HG02840 (cell line): ENCODE data around the gene KRT26.
A peak's percentile ranks its signal among the peaks of the same experiment; 100 is the strongest.
"Not testable (repeated sequence)": the region's sequence is repeated elsewhere in the genome, so short reads cannot be mapped to it uniquely, and the experiment has no call there.

Experiments
- ATAC-seq: cut with Tn5 transposase; IDR thresholded peaks from one replicate; pipeline ENCODE4 v1.9.1; 2021; ENCODE audit warnings: mild to moderate bottlenecking, moderate library complexity, moderate number of reproducible peaks; ENCODE audit not compliant: unreplicated experiment, low FRiP score

The KRT26 gene, protein sequence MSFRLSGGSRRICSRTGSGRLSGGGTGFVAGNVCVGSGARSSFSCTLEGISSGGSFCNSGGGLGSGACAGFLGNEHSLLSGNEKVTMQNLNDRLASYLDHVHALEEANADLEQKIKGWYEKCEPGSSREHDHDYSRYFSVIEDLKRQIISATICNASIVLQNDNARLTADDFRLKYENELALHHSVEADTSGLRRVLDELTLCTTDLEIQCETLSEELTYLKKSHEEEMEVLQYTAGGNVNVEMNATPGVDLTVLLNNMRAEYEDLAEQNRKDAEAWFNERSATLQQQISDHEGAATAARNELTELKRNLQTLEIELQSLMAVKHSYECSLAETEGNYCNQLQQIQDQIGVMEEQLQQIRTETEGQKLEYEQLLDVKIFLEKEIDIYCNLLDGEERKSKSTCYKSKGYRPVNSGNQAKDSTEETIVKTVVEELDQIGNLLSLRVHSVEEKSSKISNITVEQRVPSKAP

DNA sequence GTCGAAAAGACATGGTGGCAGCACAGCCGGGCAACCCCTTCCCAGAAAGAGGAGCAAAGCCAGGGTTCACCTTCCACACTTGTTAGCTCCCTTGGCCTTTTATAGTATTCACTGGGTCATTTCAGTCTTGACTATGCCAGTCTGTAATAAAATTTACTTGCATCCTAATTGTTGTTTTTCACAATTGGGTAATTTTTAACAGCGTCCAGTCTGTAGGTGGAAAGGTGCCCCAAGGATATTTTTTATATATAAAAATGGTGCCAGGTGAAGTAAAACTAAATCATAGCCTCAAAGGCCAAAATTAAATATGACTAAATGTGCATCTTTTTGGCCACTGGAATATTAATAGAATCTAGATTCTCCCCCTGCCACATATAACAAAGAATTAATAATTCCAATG is at the start of gene KRT26:
TSS of gene KRT26 (minus strand) at position 101 of the 400 bp plus-strand sequence. CDS start at position 13, 88 bp downstream.
- no peak for ATAC-seq

DNA sequence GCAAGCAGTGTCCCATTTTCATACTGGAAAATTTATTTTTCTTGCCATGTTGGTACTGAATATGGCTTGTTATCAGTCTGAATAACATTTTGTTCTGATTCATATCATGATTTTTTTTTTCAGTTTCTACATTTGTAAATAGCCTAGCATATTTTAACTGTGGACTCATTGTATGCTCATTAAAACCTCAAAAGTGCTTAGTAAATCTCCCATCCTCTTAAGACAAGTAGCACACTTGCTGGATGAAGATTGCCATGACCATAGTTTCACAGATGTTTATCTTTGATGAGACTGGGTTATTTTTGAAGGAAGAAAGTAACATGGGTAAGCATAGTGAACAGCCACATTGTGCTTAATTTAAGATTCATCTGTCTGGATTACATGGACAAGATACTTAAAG is 49.5 kb upstream of the KRT26 start:
- ATAC-seq, result no peak

DNA sequence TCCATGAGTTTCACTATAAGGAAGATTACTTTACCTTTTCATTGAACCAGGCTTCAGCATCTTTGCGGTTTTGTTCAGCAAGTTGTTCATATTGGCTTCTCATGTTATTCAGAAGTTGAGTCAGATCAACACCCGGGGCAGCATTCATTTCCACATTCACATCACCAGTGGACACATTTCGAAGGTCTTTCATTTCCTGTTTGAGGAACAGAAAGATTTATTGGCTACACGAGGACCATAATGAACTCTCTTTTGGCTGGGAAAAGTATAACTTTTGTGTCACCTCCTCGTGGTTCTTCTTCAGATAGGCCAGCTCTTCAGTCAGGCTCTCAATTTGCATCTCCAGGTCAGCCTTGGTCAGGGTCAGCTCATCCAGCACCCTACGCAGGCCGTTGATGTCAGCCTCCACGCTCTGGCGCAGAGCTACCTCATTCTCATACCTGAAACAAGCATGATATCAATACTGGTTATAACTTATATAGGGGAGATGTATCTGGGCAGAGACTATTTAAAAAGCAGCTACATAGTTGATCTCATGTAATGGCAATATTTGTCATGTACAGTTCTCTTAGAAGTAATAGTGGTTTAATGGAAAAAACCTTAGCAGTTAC is 48.3 kb upstream of the KRT26 start:
- ATAC-seq, result no peak

DNA sequence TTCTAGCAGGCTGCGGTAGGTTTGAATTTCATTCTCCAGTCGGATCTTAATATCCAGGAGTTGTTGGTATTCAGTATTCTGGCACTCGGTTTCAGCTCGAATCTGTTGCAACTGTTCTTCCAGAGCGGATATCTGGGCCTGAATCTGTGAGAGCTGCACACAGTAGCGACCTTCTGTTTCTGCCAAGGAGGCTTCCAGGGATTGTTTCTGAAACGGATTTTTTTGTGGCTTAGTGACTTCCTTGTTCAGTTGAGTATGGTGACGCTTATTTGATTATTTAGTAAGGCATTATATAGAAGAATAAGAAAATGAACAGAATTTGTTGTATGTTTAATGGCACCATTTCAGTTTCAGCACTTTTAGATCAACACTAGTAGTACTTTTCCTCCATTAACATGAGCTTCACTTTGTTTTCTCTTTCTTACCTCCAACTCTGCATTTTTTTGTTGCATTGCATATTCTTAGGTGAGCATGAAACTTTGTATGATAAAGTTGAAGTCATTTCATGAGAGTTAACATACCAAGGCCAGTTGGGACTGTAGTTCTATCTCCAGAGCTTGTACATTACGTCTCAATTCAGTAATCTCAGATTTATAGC is 47.6 kb upstream of the KRT26 start:
- no peak for ATAC-seq

DNA sequence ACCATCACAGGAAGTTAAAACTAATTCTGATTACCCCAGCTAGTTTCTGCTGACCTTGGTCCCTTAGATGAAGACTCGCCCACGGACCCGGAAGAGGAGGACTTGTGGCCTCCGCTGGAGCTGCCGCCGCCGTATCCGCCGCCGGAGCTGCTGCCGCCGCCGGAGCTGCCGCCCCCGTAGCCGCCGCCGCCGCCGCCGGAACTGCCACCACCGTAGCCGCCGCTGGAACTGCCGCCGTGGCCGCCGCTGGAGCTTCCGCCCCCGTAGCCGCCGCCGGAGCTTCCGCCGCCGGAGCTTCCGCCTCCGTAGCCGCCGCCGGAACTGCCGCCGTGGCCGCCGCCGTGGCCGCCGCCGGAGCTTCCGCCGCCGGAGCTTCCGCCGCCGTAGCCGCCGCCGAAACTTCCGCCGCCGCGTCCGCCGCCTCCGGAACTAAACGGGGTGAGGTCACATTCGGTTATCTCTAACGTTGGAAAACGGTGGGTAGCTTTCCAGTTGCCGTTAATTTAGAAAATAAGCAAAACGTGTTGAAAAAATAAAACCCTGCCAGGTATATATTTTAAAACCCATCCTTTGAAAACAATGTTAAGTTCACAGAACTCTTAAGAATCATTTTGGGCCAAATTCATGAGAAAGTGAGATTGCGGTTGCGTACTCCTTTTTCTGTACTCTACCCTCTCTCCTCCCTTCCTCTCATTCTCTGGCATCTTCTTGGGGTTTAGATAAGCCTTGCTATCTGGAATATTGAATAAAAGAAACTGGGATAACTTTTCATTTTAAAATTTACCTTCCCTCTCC is 46.9 kb upstream of the KRT26 start:
- ATAC-seq, result peak; percentile 80

DNA sequence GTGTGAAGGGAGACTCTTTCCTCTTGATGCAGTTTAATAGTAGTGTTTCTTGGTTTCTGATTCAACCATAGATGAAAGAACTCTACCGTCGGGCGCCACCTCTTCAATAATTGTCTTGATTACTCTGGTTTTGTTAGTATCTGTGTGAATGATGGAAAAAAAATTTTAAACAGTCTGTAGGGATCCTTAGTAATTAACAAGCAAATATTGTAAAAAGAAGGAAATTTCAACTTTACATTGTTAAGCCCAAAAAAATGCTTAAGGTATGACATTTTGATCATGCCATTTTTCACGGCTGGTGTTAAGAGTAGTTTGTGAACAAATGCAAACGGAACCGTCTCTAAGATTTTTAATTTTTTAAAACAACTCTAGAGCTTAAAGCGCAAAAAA is 46.3 kb upstream of the KRT26 start:
- no peak for ATAC-seq

DNA sequence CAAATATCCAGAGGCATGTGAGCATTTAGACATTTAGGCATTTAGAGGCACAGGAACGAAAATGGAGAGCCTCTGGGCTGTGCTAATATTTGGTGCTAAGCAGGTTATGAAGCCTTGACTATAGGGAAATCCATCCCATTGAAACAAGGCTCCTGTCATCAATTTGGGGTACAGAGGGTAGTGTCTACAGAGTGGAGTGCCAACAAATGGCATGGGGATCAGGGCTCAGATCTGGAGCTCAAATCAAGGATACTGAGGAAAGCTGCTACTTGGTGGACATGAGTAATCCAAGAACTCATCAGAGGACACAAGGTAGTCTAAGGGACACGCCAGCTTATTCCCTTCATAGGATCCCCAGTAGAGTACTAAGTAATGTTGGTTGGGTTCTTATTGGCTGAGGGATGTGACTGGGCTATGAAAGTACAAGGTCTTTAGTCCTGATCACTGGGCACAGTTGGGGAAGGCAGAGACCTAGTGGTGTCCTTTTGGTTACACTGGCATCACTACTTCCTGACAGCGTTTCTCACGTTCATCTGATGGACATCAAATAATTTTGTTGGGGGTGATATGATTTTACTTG is 45.2 kb upstream of the KRT26 start:
- no peak for ATAC-seq

DNA sequence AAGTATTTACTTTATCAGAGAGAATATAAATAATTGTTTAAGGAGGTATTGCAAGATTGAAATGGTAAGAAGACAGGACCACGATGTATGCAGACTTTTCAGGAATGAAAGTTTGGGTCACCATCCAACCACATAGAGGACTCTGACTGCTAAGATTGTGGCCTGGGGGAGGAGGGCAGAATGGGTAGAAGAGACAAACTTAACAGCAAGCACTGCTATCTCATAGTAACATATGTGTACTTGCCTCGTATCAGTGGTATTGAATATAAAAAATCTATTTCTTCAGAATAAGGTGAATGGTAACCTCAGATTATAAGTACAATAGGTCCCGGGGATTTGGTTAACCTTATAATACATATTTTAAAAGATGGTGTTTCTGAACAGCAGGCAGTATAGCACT is 44.6 kb upstream of the KRT26 start:
- ATAC-seq, result no peak

DNA sequence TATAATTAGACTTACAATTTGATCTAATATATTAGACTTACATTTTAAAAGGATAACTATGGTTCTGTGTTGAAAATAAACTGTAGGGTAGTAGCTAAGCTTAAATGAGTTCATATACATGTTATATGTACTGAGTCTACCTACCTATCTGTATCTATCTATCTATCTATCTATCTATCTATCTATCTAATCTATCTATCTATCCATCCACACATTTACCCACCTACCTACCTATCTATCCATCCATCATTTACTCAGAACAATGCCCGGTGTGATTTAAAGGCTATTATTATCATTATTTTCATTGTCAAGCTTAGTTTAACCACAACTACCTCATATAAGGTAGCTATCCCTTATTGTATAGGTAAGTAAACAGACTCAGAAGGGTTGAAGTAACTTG is 43.4 kb upstream of the KRT26 start:
- no peak for ATAC-seq

DNA sequence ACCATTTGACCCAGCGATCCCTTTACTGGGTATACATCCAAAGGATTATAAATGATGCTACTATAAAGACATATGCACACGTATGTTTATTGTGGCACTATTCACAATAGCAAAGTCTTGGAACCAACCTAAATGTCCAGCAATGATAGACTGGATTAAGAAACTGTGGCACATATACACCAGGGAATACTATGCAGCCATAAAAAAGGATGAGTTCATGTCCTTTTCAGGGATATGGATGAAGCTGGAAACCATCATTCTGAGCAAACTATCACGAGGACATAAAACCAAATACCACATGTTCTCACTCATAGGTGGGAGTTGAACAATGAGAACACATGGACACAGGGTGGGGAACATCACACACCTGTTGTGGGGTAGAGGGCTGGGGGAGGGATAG is 42.7 kb upstream of the KRT26 start:
- ATAC-seq, result not testable (repeated sequence)

DNA sequence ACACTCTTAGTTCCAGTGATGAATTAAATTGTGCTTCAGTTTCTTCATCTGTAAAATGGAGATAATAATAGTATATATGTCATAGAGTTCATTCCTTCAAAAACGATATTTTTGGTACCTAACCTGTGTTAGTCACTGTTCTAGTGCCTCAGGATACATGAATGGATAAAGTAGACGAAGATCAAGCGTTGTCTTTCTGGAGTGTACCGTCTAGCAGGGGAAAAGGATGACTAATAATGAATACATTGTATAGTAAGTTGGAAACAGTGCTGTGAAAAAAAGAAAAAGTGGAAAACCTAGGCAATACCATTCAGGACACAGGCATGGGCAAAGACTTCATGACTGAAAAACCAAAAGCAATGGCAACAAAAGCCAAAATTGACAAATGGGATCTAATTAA is 41.8 kb upstream of the KRT26 start:
- ATAC-seq, result no peak

DNA sequence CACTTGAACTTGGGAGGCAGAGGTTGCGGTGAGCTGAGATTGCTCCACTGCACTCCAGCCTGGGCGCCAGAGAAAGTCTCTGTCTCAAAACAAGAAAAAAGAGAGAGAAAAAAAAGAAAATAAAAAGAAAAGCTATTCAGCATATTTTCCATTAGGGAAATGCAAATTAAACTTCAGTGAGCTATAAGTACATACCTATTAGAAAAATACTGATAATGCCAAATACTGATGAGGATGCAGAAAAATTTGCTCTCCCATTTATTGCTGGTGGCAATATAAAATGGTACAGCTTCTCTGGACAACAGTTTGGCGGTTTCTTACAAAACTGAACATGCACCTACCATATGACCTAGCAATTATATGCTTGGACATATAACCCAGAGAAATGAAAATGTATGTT is 40.6 kb upstream of the KRT26 start:
- ATAC-seq, result no peak

DNA sequence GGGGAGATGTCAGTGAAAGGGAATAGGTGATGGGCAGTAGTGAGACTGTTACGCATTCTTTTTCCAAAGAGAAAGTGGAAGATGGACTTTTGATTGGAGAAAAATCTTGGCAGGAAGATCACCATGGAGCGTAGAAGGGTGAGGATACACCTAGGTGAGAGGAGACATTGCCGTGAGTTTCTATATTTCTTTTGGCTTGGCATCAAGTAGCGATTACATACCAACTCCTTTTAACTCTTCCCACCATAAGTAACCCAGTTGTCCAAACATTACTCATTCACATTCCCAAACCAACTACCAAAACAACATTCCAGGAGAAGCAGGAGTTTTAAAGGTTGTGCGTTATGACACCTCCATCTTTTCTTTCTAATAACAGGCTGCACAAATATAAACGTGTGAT is 38.5 kb upstream of the KRT26 start:
- no peak for ATAC-seq

DNA sequence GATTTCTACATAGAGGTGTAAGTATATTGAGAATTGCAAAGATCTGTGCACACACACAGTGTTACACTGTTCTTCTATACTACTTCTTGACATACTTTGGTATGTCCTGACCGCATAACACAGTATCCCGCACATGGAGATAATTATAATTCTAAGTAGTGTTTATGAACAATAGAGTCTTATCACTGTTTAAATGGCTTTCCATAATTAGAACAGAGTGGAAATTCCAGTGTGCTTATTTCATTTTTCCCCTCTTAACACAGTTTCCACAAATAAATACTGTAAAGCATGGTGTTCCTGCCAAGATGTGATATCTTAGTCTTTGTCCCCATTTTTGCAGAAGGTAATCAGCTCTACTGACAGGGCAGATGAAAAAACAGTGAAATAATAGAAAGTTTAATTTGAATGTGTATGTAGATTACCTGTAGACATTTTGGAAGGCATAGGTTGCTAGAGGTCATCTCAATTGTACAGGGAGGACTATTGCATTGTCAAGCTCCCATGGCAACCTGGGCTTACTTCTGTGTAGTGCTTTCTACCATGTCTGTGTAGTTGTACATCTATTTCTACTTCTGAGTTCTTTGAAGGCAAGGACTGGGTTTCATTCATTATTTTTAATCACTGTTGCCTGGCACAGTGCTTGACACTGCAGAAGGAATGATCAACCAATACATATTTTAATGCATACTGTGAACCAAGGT is 37.9 kb upstream of the KRT26 start:
- no peak for ATAC-seq

DNA sequence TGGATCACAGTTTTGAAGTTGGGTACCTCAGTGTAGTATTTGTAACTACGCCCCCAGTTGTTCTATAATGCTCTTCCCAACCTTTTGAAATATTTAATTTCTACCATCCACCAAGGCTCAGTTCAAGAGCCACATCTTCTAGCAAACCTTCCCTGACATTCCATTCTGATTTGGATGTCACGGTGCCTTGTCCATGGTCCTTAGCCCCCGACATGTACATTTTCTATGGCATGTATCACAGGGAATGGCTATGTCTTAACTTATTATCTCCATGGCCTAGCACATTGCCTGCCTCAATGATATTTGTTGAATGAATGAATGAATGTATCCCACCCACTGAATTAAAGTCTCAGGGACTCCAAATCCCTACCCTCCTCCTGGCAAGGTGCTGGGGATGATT is 34.1 kb upstream of the KRT26 start:
- no peak for ATAC-seq

DNA sequence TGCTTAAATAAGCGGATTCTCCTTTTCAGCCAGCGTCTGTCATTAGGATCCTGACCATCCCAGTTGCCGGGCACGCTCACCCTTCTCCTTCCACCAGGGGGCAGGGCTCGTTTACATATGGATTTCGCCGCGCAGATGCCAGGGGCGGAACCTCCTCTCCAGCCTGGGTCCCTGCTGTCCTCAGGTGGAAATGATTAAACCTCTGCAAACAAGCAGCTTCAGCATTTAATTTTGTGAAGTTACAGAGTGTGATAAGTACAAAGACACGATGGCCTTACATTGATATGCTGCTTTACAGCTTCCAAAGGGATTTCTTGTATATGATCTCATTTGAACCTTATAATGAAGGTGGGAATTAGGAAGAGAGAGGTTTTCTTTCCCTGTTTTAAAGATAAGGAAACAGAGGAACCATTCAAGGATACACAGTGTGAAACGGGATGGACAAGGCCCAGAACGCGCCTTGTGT is 31.6 kb upstream of the KRT26 start:
- no peak for ATAC-seq

DNA sequence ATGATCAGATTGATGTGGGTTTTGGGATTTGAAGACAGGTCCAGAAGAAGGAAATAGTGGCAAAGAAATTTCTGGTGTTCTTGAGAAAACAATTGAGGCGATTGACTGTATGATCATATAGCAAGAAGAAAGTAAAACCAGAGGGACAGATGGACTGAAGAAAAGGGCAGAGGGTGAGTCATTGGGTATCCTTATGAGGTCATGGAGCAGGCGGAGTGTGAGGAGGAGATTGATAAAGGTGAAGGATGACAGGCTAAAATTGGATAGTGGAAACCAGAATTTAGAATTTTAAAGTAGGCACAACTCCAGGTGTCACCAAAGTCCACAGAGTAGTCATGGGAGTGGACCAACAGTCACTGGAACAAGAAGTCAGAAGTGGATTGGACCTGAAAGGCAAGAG is 29.2 kb upstream of the KRT26 start:
- ATAC-seq, result no peak

DNA sequence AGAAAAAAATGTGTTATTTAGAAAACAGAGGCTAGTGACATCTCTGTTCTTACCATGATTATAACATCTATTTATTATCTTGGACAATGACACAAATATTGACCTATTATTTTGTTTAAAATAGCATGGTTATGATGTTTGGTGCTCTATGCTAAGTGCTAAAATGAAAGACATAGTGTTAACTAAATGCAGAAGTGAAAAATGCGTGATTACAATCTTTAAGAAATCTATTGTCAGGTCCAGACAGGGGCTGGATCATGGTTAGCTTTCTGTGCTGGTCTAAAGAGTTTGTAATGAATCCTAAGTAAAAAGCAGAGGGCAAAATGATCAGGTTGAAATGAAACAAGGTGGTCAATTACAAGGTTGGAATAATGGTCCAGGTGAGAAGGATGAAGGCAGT is 28.4 kb upstream of the KRT26 start:
- no peak for ATAC-seq

DNA sequence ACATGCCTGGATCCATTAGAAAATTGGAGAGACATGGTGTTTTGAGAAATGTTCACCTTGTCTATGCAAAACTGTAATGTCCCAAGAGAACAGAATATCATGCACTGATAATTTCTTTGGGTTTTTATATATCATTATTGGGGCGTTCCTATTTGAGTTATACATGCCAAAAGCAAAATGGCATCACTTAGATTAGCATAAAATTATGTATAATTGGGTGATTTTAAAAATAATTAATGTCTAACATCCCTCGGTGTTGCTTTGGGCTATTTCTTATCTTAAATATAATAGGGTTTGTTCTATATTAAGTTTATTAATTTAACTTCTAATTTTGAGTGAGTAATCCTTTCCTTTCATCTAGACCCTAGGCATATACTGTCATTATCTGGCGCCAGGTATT is 27.9 kb upstream of the KRT26 start, which contains the start of gene KRT28:
TSS of gene KRT28 (minus strand) at position 101 of the 400 bp plus-strand sequence. CDS start at position 35, 66 bp downstream.
- ATAC-seq, result no peak

DNA sequence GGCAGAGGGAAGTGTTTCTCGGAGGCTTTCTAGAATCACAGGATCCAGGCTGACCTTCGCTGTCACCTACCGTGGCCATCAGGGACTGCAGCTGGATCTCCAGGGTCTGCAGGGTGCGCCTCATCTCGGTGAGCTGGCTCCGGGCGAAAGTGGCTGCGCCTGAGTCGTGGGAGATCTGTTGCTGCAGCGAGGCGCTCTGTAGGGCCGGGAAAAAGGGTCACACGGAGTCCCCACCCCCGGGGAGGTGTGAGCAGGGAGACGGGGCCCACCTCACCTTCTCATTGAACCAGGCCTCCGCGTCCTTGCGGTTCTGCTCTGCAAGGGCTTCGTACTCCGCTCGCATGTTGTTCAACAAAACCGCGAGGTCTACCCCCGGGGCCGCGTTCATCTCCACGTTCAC is 24.8 kb upstream of the KRT26 start:
- ATAC-seq, result no peak
